Activated naive CD8-positive, alpha-beta T cell treated with anti-CD3 and anti-CD28 coated beads, Interleukin-2, amount 10 ng/mL, durations not matched to agents 7 days and 5 days (primary cell): ENCODE measurements around the gene KLRF1. TPM values are rescaled to one million over a fixed set of nuclear protein-coding genes. Genes with fewer than 3 reads are reported as not detected.
"Not testable (repeated sequence)": the region's sequence is repeated elsewhere in the genome, so short reads cannot be mapped to it uniquely, and the experiment has no call there.

Experiments used
- ATAC-seq: fragments of 150-1000 bp; cut with Tn5 transposase; one replicate; pipeline ENCODE4 v1.10.0; 2021; ENCODE audit warnings: low read depth, moderate library complexity
- POLR2A ChIA-PET: fragments of 350-600 bp; sonication (Branson Sonifier 250); formaldehyde crosslinking; loops from one replicate; lab custom pipeline; 2021; ENCODE audit warnings: antibody characterized with exemption; lab: Charles Lee
- DNase-seq: peaks from one replicate; pipeline ENCODE4 v3.0.0; 2021
- H3K27ac Mint-ChIP-seq: one replicate; pipeline ENCODE4 v1.8.0; 2022; ENCODE audit warnings: mild to moderate bottlenecking, mixed read lengths
- H3K27me3 Mint-ChIP-seq: one replicate; pipeline ENCODE4 v1.8.0; 2022; ENCODE audit warnings: mild to moderate bottlenecking, moderate library complexity, mixed read lengths
- H3K36me3 Mint-ChIP-seq: one replicate; pipeline ENCODE4 v1.8.0; 2021; ENCODE audit warnings: mild to moderate bottlenecking, mixed read lengths
- H3K4me1 Mint-ChIP-seq: one replicate; pipeline ENCODE4 v1.8.0; 2021; ENCODE audit warnings: mixed read lengths
- H3K4me3 Mint-ChIP-seq: one replicate; pipeline ENCODE4 v1.8.0; 2022; ENCODE audit warnings: mild to moderate bottlenecking, moderate library complexity, mixed read lengths
- H3K9me3 Mint-ChIP-seq: one replicate; pipeline ENCODE4 v1.8.0; 2021; ENCODE audit warnings: mixed read lengths
- total RNA-seq, 2 experiments: library from RNA; stranded (reverse); gene quantifications; one replicate each; pipeline ENCODE4 v1.2.3, GENCODE V29; 2021

The KLRF1 gene
- total RNA-seq, 2 experiments from 2014 or later, result 0.80 to 0.96 TPM

GRCh38 chr12:9866860-9867269, 39.6 kb downstream of the KLRF1 start:
- H3K9me3 Mint-ChIP-seq, result peaks cover 18% of the 10 kb centered on the region
- peaks cover 36% of the 10 kb centered on the region for H3K4me1 Mint-ChIP-seq
- peak overlapping the region; percentile 88 for H3K4me3 Mint-ChIP-seq
- peak overlapping the region; percentile 91 for H3K27ac Mint-ChIP-seq
- H3K27me3 Mint-ChIP-seq, result no peaks in the 10 kb centered on the region
- POLR2A ChIA-PET, result interaction anchor here (0.6 to 7.2 kb wide), 15 partner anchors 40 to 692 kb away, joined by 3 to 209 read pairs (median 6); partner anchors contain the start of genes CD69 and CLEC2D
- H3K36me3 Mint-ChIP-seq, result peaks cover 43% of the 10 kb centered on the region
- ATAC-seq (peak; percentile 4), DNase-seq (no peak)

GRCh38 chr12:9867531-9867930, 40.2 kb downstream of the KLRF1 start:
- Mint-ChIP-seq H3K36me3 (peaks cover 39% of the 10 kb centered on the region), H3K27ac (peak overlapping the region; percentile 91), H3K27me3 (no peaks in the 10 kb centered on the region), H3K9me3 (peaks cover 17% of the 10 kb centered on the region), H3K4me3 (peak overlapping the region; percentile 88), H3K4me1 (peaks cover 35% of the 10 kb centered on the region)
- no peak for DNase-seq
- no peak for ATAC-seq
- POLR2A ChIA-PET, result interaction anchor here (0.7 to 7.2 kb wide), 14 partner anchors 35 to 687 kb away, joined by 3 to 209 read pairs (median 8); partner anchors contain the start of genes CD69 and CLEC2D

GRCh38 chr12:9868311-9868801, 41.1 kb downstream of the KLRF1 start:
- Mint-ChIP-seq H3K27ac (peak overlapping the region; percentile 92), H3K36me3 (peaks cover 34% of the 10 kb centered on the region), H3K27me3 (no peaks in the 10 kb centered on the region), H3K9me3 (peaks cover 9% of the 10 kb centered on the region), H3K4me1 (peaks cover 28% of the 10 kb centered on the region), H3K4me3 (peak overlapping the region; percentile 85)
- POLR2A ChIA-PET, result interaction anchor here (0.8 to 7.2 kb wide), 15 partner anchors 19 to 686 kb away, joined by 3 to 209 read pairs (median 8); partner anchors contain the start of gene CD69
- ATAC-seq (no peak), DNase-seq (no peak)

GRCh38 chr12:9868951-9869306, 41.6 kb downstream of the KLRF1 start:
- Mint-ChIP-seq H3K4me1 (peaks cover 23% of the 10 kb centered on the region), H3K9me3 (peaks cover 4% of the 10 kb centered on the region), H3K4me3 (peak overlapping the region; percentile 85), H3K27me3 (no peaks in the 10 kb centered on the region), H3K27ac (peak overlapping the region; percentile 92), H3K36me3 (peaks cover 28% of the 10 kb centered on the region)
- ATAC-seq (no peak), DNase-seq (no peak)
- POLR2A ChIA-PET, result interaction anchor here (0.7 to 7.2 kb wide), 21 partner anchors 18 to 690 kb away, joined by 3 to 209 read pairs (median 3); partner anchors contain the start of genes CD69 and CLEC2D

GRCh38 chr12:9869307-9870161, 42.3 kb downstream of the KLRF1 start, which contains the start of gene CLEC2B:
TSS of gene CLEC2B (minus strand) at chr12:9869354.
- no peak for DNase-seq
- POLR2A ChIA-PET, result interaction anchor here (0.6 to 7.2 kb wide), 19 partner anchors 18 to 689 kb away, joined by 3 to 209 read pairs (median 3); partner anchors contain the start of genes CD69 and CLEC2D
- H3K9me3 Mint-ChIP-seq, result peaks cover 1% of the 10 kb centered on the region
- peaks cover 18% of the 10 kb centered on the region for H3K4me1 Mint-ChIP-seq
- H3K4me3 Mint-ChIP-seq, result peak within 1 kb of the TSS; percentile 85
- no peaks in the 10 kb centered on the region for H3K27me3 Mint-ChIP-seq
- H3K27ac Mint-ChIP-seq, result peak within 1 kb of the TSS; percentile 92
- peak; percentile 58 for ATAC-seq
- peaks cover 23% of the 10 kb centered on the region for H3K36me3 Mint-ChIP-seq

- no peak for DNase-seq
- peaks cover 14% of the 10 kb centered on the region for H3K4me1 Mint-ChIP-seq
Measured at GRCh38 chr12:9870286-9870866, 43.1 kb downstream of the KLRF1 start.

GRCh38 chr12:9872162-9872561, 44.9 kb downstream of the KLRF1 start:
- peaks cover 12% of the 10 kb centered on the region for H3K4me1 Mint-ChIP-seq
- H3K27me3 Mint-ChIP-seq, result no peaks in the 10 kb centered on the region
- H3K9me3 Mint-ChIP-seq, result peaks cover 8% of the 10 kb centered on the region
- no peak overlapping the region for H3K4me3 Mint-ChIP-seq
- POLR2A ChIA-PET, result interaction anchor here (0.8 to 2.5 kb wide), 4 partner anchors 16 to 58 kb away, joined by 3 to 7 read pairs (median 4); no protein-coding TSS in a partner anchor
- ATAC-seq (no peak), DNase-seq (no peak)
- H3K36me3 Mint-ChIP-seq, result peaks cover 14% of the 10 kb centered on the region
- H3K27ac Mint-ChIP-seq, result no peak overlapping the region

More at GRCh38 chr12:9870286-9870866, 43.1 kb downstream of the KLRF1 start:
- ATAC-seq, result no peak
- Mint-ChIP-seq H3K4me3 (peak overlapping the region; percentile 85), H3K36me3 (peaks cover 21% of the 10 kb centered on the region), H3K27me3 (no peaks in the 10 kb centered on the region), H3K9me3 (peaks cover 4% of the 10 kb centered on the region), H3K27ac (peak overlapping the region; percentile 92)
- POLR2A ChIA-PET, result interaction anchor here (0.6 to 1.5 kb wide), 6 partner anchors 10 to 197 kb away, joined by 3 to 11 read pairs (median 4); no protein-coding TSS in a partner anchor

GRCh38 chr12:9872742-9873141, 45.5 kb downstream of the KLRF1 start:
- POLR2A ChIA-PET, result interaction anchor here (1.1 to 2.5 kb wide), 3 partner anchors 34 to 58 kb away, joined by 3 to 7 read pairs (median 3); no protein-coding TSS in a partner anchor
- H3K27ac Mint-ChIP-seq, result no peak overlapping the region

GRCh38 chr12:9876120-9876519, 48.8 kb downstream of the KLRF1 start:
- Mint-ChIP-seq H3K4me1 (peaks cover 14% of the 10 kb centered on the region), H3K36me3 (peaks cover 13% of the 10 kb centered on the region)
- H3K4me3 Mint-ChIP-seq, DNase-seq, H3K9me3 Mint-ChIP-seq, H3K27me3 Mint-ChIP-seq, POLR2A ChIA-PET, ATAC-seq, H3K27ac Mint-ChIP-seq: not testable (repeated sequence)

More at GRCh38 chr12:9872742-9873141, 45.5 kb downstream of the KLRF1 start:
- Mint-ChIP-seq H3K4me3 (no peak overlapping the region), H3K36me3 (peaks cover 11% of the 10 kb centered on the region), H3K9me3 (peaks cover 8% of the 10 kb centered on the region), H3K27me3 (no peaks in the 10 kb centered on the region), H3K4me1 (peaks cover 12% of the 10 kb centered on the region)
- DNase-seq, result no peak
- ATAC-seq, result no peak

- Mint-ChIP-seq H3K4me1 (peaks cover 17% of the 10 kb centered on the region), H3K36me3 (peaks cover 11% of the 10 kb centered on the region), H3K4me3 (peak overlapping the region; percentile 1), H3K9me3 (peaks cover 3% of the 10 kb centered on the region), H3K27me3 (no peaks in the 10 kb centered on the region), H3K27ac (no peak overlapping the region)
- POLR2A ChIA-PET, result interaction anchor here (0.7 kb wide), 1 partner anchor 10 kb away, joined by 3 read pairs; no protein-coding TSS in a partner anchor
- ATAC-seq (no peak), DNase-seq (no peak)
Measured at GRCh38 chr12:9880532-9881078, 53.3 kb downstream of the KLRF1 start.

GRCh38 chr12:9881246-9881645, 54.0 kb downstream of the KLRF1 start, which contains the start of gene KLRF2:
TSS of gene KLRF2 (plus strand) at chr12:9881489. CDS start at chr12:9881596, 107 bp downstream.
- peak within 1 kb of the TSS; percentile 64 for H3K27ac Mint-ChIP-seq
- H3K9me3 Mint-ChIP-seq, result peaks cover 2% of the 10 kb centered on the region

GRCh38 chr12:9881988-9882387, 54.7 kb downstream of the KLRF1 start:
- POLR2A ChIA-PET, result no interaction called here
- H3K4me1 Mint-ChIP-seq, result peaks cover 19% of the 10 kb centered on the region
- H3K9me3 Mint-ChIP-seq, result peaks cover 5% of the 10 kb centered on the region
- H3K27me3 Mint-ChIP-seq, result no peaks in the 10 kb centered on the region
- DNase-seq, result no peak
- no peak for ATAC-seq
- H3K4me3 Mint-ChIP-seq, result no peak overlapping the region
- peaks cover 16% of the 10 kb centered on the region for H3K36me3 Mint-ChIP-seq
- no peak overlapping the region for H3K27ac Mint-ChIP-seq

More at GRCh38 chr12:9881246-9881645, 54.0 kb downstream of the KLRF1 start, which contains the start of gene KLRF2:
- Mint-ChIP-seq H3K4me3 (peak within 1 kb of the TSS; percentile 68), H3K4me1 (peaks cover 17% of the 10 kb centered on the region), H3K27me3 (no peaks in the 10 kb centered on the region), H3K36me3 (peaks cover 12% of the 10 kb centered on the region)
- POLR2A ChIA-PET, result no interaction called here
- DNase-seq, result no peak
- ATAC-seq, result peak; percentile 73
